C4-2B (cell line): ENCODE data around the gene ERC2.

Experiments used
- CTCF ChIP-seq: fragments of 450-650 bp; conservative IDR thresholded peaks from 2 replicates; pipeline ENCODE4 v1.5.1; 2017; ENCODE audit warnings: mild to moderate bottlenecking
- ZFX ChIP-seq: fragments of 450-650 bp; IDR thresholded peaks from 2 replicates; pipeline ENCODE4 v1.6.1; 2017

GRCh38 chr3:56190771-56191305, 277.4 kb downstream of the ERC2 start:
- TF ChIP-seq CTCF (no peak), ZFX (no peak)
